Adrenal gland (tissue), 12 donors: ENCODE data around the gene NR3C1. TPM values are rescaled to one million over a fixed set of nuclear protein-coding genes. Genes with fewer than 3 reads are reported as not detected.
"Not testable (repeated sequence)": the region's sequence is repeated elsewhere in the genome, so short reads cannot be mapped to it uniquely, and the experiment has no call there.

Source experiments
- DNase-seq, 7 donors: peaks; one replicate each; pipeline ENCODE4 v3.0.0-alpha.2; 2019 to 2020
- H3K27ac ChIP-seq, 5 donors: fragments of 200-600 bp; sonication (generic) in 4 of 5; 1 replicate in 3 of 5; 2 replicates in 2 of 5; pipeline versions ENCODE4 v1.5.1 to v1.8.0; 2016 to 2020; ENCODE audit warnings: mild to moderate bottlenecking in 1 of 5
- H3K27me3 ChIP-seq: fragments of 200-600 bp; 2 replicates; pipeline ENCODE4 v1.8.0; 2021
- H3K36me3 ChIP-seq, 2 donors: fragments of 200-600 bp; replicated peaks in 1 of 2; 1 replicate in 1 of 2; 2 replicates in 1 of 2; pipeline versions ENCODE4 v1.5.1 to v1.8.0; 2018 to 2022
- H3K4me1 ChIP-seq, 2 donors: fragments of 200-600 bp; replicated peaks in 1 of 2; 1 replicate in 1 of 2; 2 replicates in 1 of 2; pipeline versions ENCODE4 v1.5.1 to v1.8.0; 2018 to 2021
- H3K4me3 ChIP-seq, 4 donors: fragments of 200-600 bp; sonication (generic) in 3 of 4; one replicate each; pipeline ENCODE4 v1.5.1; 2016 to 2018
- H3K9me3 ChIP-seq, 3 donors: fragments of 200-600 bp; sonication (generic) in 1 of 3; replicated peaks in 1 of 3; 1 replicate in 2 of 3; 2 replicates in 1 of 3; pipeline versions ENCODE4 v1.5.1 to v1.8.0; 2016 to 2021
- CTCF ChIP-seq, 6 experiments: fragments of 450-650 bp in 4 of 6; fragments of 200-600 bp in 2 of 6; sonication (generic) in 1 of 6; IDR thresholded peaks; 1 replicate in 5 of 6; 2 replicates in 1 of 6; pipeline versions ENCODE4 v1.5.1 to v1.8.0; 2016 to 2021; ENCODE audit warnings: antibody characterized with exemption in 6 of 6, mild to moderate bottlenecking in 2 of 6, moderate library complexity in 1 of 6
- POLR2A ChIP-seq, 2 donors: fragments of 450-650 bp; IDR thresholded peaks; one replicate each; pipeline ENCODE4 v1.6.1; 2017; ENCODE audit warnings: antibody characterized with exemption in 2 of 2, mild to moderate bottlenecking in 2 of 2, moderate library complexity in 1 of 2
- WGBS, 4 donors: extraction: QIAGEN DNeasy Blood & Tissue Kit in 2 of 4; methylation state at CpG; one replicate each; pipeline versions ENCODE4 v1.1.5 to v1.1.7; 2013 to 2017; 5-methylcytosine and 5-hydroxymethylcytosine counted together
- intact Hi-C, 2 donors: fragments of 100-400 bp; cut with DNase I; formaldehyde crosslinking; loops; one replicate each; pipeline versions ENCODE4 v1.14.1 to v1.15.0; 2022 to 2023
- polyA plus RNA-seq, 3 donors: library from polyadenylated mRNA; stranded (reverse); fragments of 200-250 nt in 2 of 3; fragments of 350-450 nt in 1 of 3; fragmentation: Illumina TruSeq in 1 of 3; extraction: RNeasy Lipid Tissue Mini Kit (QIAGEN cat#74804) in 1 of 3; gene quantifications; one replicate each; pipeline ENCODE4 v1.2.3, GENCODE V29; 2013 to 2014
- total RNA-seq, 9 donors: library from RNA; depleted of rRNA in 4 of 9; stranded (reverse); fragments of >200 nt in 4 of 9; fragments of 120-200 nt in 1 of 9; fragmentation: NEBNext Ultra II Directional in 1 of 9; extraction: Animal tissue kit (Norgen Biotek cat#: 25700) in 1 of 9; gene quantifications; one replicate each; pipeline versions ENCODE4 v1.1.0 to v1.2.4, GENCODE V29; 2013 to 2023
- donor health status: healthy with polysubstance abuse.
- donor health status: Bipolar disorder and iron deficiency.
- donor health status: DM: yes; HTN: yes; CAD: no.
- donor health status: DM: no; HTN: no; CAD: no.
- donor health status: DM: no; HTN: no; CAD: no.
- donor health status: DM: yes; HTN: yes; CAD: no.

NR3C1 gene
- total and polyA plus RNA-seq, 12 donors, result 7.5 to 35.5 (median 24.5) TPM

- H3K36me3 ChIP-seq, result no peaks in the 10 kb centered on the region
- peaks cover 0 to 16% of the 10 kb centered on the region in 2 donors for H3K4me1 ChIP-seq
- no peaks in the 10 kb centered on the region for H3K9me3 ChIP-seq
- no peak overlapping the region for H3K4me3 ChIP-seq
- H3K27ac ChIP-seq, result no peak overlapping the region
- WGBS, 4 donors, result 77 to 91% (median 84%) methylated on average over 1 of the region's 1 CpG
- DNase-seq, result no peak
- no peaks in the 10 kb centered on the region for H3K27me3 ChIP-seq
- intact Hi-C loops, result no loop called here
- TF ChIP-seq POLR2A (IDR thresholded peaks at IDR 0.05) (no peak), CTCF (IDR thresholded peaks at IDR 0.05) (no peak)
These were observed 71.5 kb downstream of the NR3C1 start for GRCh38 chr5:143331956-143332355.

GRCh38 chr5:143329843-143330242, 73.6 kb downstream of the NR3C1 start:
- TF ChIP-seq POLR2A (IDR thresholded peaks at IDR 0.05), result no peak
- TF ChIP-seq CTCF (IDR thresholded peaks at IDR 0.05), result no peak
- Histone ChIP-seq H3K27ac (no peak overlapping the region), H3K4me3 (no peak overlapping the region), H3K4me1 (peaks cover 0 to 16% of the 10 kb centered on the region in 2 donors), H3K36me3 (no peaks in the 10 kb centered on the region), H3K9me3 (no peaks in the 10 kb centered on the region), H3K27me3 (no peaks in the 10 kb centered on the region)
- WGBS, 4 donors, result 63 to 84% (median 76%) methylated on average over 2 of the region's 2 CpGs
- no peak for DNase-seq
- intact Hi-C loops, result no loop called here

GRCh38 chr5:143328589-143329220, 74.8 kb downstream of the NR3C1 start:
- DNase-seq, result no peak
- H3K4me3 ChIP-seq, result no peak overlapping the region
- intact Hi-C loops, result no loop called here
- TF ChIP-seq CTCF (IDR thresholded peaks at IDR 0.05) (no peak), POLR2A (IDR thresholded peaks at IDR 0.05) (no peak)
- 91 to 95% (median 92%) methylated on average over 5 of the region's 5 CpGs for WGBS, 4 donors
- no peaks in the 10 kb centered on the region for H3K36me3 ChIP-seq
- no peak overlapping the region for H3K27ac ChIP-seq
- H3K4me1 ChIP-seq, result peaks cover 0 to 16% of the 10 kb centered on the region in 2 donors
- H3K9me3 ChIP-seq, result no peaks in the 10 kb centered on the region
- H3K27me3 ChIP-seq, result no peaks in the 10 kb centered on the region

GRCh38 chr5:143325086-143325485, 78.4 kb downstream of the NR3C1 start:
- H3K4me1 ChIP-seq, H3K27me3 ChIP-seq, H3K36me3 ChIP-seq, H3K4me3 ChIP-seq, H3K27ac ChIP-seq, H3K9me3 ChIP-seq, DNase-seq, intact Hi-C loops: not testable (repeated sequence)
- WGBS, 4 donors, result 90 to 100% (median 92%) methylated on average over 4 of the region's 4 CpGs

GRCh38 chr5:143322931-143323630, 80.4 kb downstream of the NR3C1 start:
- DNase-seq, H3K27ac ChIP-seq, H3K4me1 ChIP-seq, H3K27me3 ChIP-seq, intact Hi-C loops, H3K9me3 ChIP-seq, H3K4me3 ChIP-seq, H3K36me3 ChIP-seq: not testable (repeated sequence)
- 95 to 99% (median 96%) methylated on average over 5 of the region's 5 CpGs for WGBS, 4 donors
